ENCODE measurements around the gene ADARB1. TPM values are rescaled to one million over a fixed set of nuclear protein-coding genes. Genes with fewer than 3 reads are reported as not detected.

Gene ADARB1
- total RNA-seq, 1 donor from 2014 or later = 32.0 TPM

- peak; percentile 70 for DNase-seq
Measured at GRCh38 chr21:45055861-45056260, 18.5 kb upstream of the ADARB1 start.

- peak; percentile 88 for DNase-seq
Measured at GRCh38 chr21:45056296-45056904, 18.0 kb upstream of the ADARB1 start.

GRCh38 chr21:45056917-45057560, 17.3 kb upstream of the ADARB1 start:
- no peak for DNase-seq

GRCh38 chr21:45057886-45058285, 16.5 kb upstream of the ADARB1 start:
- DNase-seq = no peak

- DNase-seq = no peak
Measured at GRCh38 chr21:45059121-45059520, 15.3 kb upstream of the ADARB1 start.

- no peak for DNase-seq
Measured at GRCh38 chr21:45060089-45060488, 14.3 kb upstream of the ADARB1 start.

GRCh38 chr21:45060675-45061311, 13.6 kb upstream of the ADARB1 start:
- DNase-seq = peak; percentile 30

- DNase-seq = no peak
Measured at GRCh38 chr21:45064091-45064490, 10.3 kb upstream of the ADARB1 start.

GRCh38 chr21:45064618-45065399, 9.6 kb upstream of the ADARB1 start:
- DNase-seq = no peak

- DNase-seq = no peak
Measured at GRCh38 chr21:45067462-45068285, 6.7 kb upstream of the ADARB1 start.

GRCh38 chr21:45069085-45069484, 5.3 kb upstream of the ADARB1 start:
- DNase-seq = no peak

GRCh38 chr21:45069711-45070110, 4.7 kb upstream of the ADARB1 start:
- no peak for DNase-seq

- no peak for DNase-seq
Measured at GRCh38 chr21:45071078-45071873, 3.1 kb upstream of the ADARB1 start.

GRCh38 chr21:45071874-45072737, 2.3 kb upstream of the ADARB1 start:
- no peak for DNase-seq

GRCh38 chr21:45072738-45073300, 1.6 kb upstream of the ADARB1 start:
- no peak for DNase-seq

- DNase-seq = peak; percentile 40
Measured at GRCh38 chr21:45073301-45074047, 906 bp upstream of the ADARB1 start.

- DNase-seq = peak; percentile 47
Measured at GRCh38 chr21:45074818-45075595, 627 bp downstream of the ADARB1 start.

GRCh38 chr21:45075596-45076244, 1.3 kb downstream of the ADARB1 start:
- no peak for DNase-seq

All from dermis blood vessel endothelial cell (primary cell).